Parathyroid adenoma (tissue), 2 donors: ENCODE measurements around the gene C19orf44.
"Not testable (repeated sequence)": the region's sequence is repeated elsewhere in the genome, so short reads cannot be mapped to it uniquely, and the experiment has no call there.

Experiments used
- H2AFZ ChIP-seq: fragments of 300-600 bp; sonication (generic); one replicate; pipeline ENCODE4 v1.7.0; 2017; ENCODE audit warnings: antibody characterized with exemption, mild to moderate bottlenecking
- H3K27ac ChIP-seq: fragments of 300-600 bp; sonication (generic); one replicate; pipeline ENCODE4 v1.7.0; 2017
- H3K27me3 ChIP-seq: fragments of 300-600 bp; sonication (generic); one replicate; pipeline ENCODE4 v1.7.0; 2017; ENCODE audit warnings: low read length; ENCODE audit not compliant: control insufficient read depth, insufficient read depth
- H3K36me3 ChIP-seq: fragments of 300-600 bp; sonication (generic); one replicate; pipeline ENCODE4 v1.7.0; 2017; ENCODE audit warnings: low read length; ENCODE audit not compliant: control insufficient read depth, insufficient read depth
- H3K4me1 ChIP-seq: fragments of 300-600 bp; sonication (generic); one replicate; pipeline ENCODE4 v1.7.0; 2017; ENCODE audit warnings: control low read depth
- H3K4me2 ChIP-seq: fragments of 300-600 bp; sonication (generic); one replicate; pipeline ENCODE4 v1.7.0; 2017; ENCODE audit warnings: low read length
- H3K4me3 ChIP-seq: fragments of 300-600 bp; sonication (generic); one replicate; pipeline ENCODE4 v1.7.0; 2017; ENCODE audit warnings: low read depth, low read length
- H3K79me2 ChIP-seq: fragments of 300-600 bp; sonication (generic); one replicate; pipeline ENCODE4 v1.7.0; 2017; ENCODE audit warnings: control low read depth
- H3K9ac ChIP-seq: fragments of 300-600 bp; sonication (generic); one replicate; pipeline ENCODE4 v1.7.0; 2017; ENCODE audit warnings: mild to moderate bottlenecking
- H3K9me3 ChIP-seq: fragments of 300-600 bp; sonication (generic); one replicate; pipeline ENCODE4 v1.7.0; 2017; ENCODE audit warnings: low read length; ENCODE audit not compliant: control insufficient read depth
- TF ChIP-seq, protein P1 (sequence below): fragments of 300-600 bp; sonication (generic); IDR thresholded peaks from one replicate; pipeline ENCODE4 v1.7.0; 2017; ENCODE audit warnings: antibody characterized with exemption, mild to moderate bottlenecking
- donor health status: primary hyperparathyroidism.

C19orf44 gene

DNA sequence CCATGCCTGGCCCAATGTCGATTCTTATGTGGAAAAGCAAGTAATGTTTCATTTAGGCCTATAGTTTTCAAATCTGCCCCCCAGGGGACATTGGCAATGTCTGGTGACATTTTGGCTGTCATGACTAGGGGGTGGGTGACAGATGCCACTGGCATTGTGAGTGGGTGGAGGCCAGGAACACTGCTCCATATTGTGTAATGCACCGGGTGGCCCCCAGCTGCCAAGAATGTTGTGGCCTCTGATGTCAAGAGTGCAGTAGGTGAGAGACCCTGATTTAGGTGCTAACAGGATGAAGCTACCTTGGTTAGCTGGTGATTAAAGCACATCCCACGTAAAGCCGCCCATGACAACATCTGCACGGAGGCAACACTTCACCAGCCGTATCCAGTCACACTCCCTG is 10.8 kb downstream of the C19orf44 start:
- Histone ChIP-seq H3K27ac (no peak overlapping the region), H3K4me3 (no peak overlapping the region), H3K79me2 (peaks cover 13% of the 10 kb centered on the region), H2AFZ (no peak overlapping the region), H3K9me3 (no peaks in the 10 kb centered on the region), H3K9ac (no peak overlapping the region), H3K27me3 (no peaks in the 10 kb centered on the region), H3K4me2 (no peak overlapping the region), H3K36me3 (no peaks in the 10 kb centered on the region), H3K4me1 (no peaks in the 10 kb centered on the region)
- TF ChIP-seq, protein P1, sequence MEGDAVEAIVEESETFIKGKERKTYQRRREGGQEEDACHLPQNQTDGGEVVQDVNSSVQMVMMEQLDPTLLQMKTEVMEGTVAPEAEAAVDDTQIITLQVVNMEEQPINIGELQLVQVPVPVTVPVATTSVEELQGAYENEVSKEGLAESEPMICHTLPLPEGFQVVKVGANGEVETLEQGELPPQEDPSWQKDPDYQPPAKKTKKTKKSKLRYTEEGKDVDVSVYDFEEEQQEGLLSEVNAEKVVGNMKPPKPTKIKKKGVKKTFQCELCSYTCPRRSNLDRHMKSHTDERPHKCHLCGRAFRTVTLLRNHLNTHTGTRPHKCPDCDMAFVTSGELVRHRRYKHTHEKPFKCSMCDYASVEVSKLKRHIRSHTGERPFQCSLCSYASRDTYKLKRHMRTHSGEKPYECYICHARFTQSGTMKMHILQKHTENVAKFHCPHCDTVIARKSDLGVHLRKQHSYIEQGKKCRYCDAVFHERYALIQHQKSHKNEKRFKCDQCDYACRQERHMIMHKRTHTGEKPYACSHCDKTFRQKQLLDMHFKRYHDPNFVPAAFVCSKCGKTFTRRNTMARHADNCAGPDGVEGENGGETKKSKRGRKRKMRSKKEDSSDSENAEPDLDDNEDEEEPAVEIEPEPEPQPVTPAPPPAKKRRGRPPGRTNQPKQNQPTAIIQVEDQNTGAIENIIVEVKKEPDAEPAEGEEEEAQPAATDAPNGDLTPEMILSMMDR: no peak

DNA sequence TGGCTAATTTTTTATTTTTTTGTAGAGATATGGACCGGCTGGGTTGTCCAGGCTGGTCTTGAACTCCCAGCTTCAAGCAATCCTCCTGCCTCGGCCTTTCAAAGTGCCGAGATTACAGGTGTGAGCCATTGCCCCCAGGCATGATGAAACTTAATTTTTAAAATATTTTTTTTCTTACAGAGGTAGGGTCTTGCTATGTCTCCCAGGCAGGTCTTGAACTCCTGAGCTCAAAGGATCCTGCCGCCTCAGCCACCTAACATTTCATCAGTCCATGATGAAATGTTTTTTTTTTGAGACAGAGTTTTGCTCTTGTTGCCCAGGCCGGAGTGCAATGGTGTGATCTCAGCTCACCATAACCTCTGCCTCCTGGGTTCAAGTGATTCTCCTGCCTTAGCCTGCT is 12.4 kb downstream of the C19orf44 start:
- Histone ChIP-seq H3K36me3 (no peaks in the 10 kb centered on the region), H3K27ac (no peak overlapping the region), H3K9ac (no peak overlapping the region), H3K4me1 (no peaks in the 10 kb centered on the region), H3K9me3 (no peaks in the 10 kb centered on the region), H2AFZ (no peak overlapping the region), H3K79me2 (peaks cover 10% of the 10 kb centered on the region), H3K4me3 (no peak overlapping the region), H3K27me3 (no peaks in the 10 kb centered on the region), H3K4me2 (no peak overlapping the region)
- TF ChIP-seq, protein P1: no peak

DNA sequence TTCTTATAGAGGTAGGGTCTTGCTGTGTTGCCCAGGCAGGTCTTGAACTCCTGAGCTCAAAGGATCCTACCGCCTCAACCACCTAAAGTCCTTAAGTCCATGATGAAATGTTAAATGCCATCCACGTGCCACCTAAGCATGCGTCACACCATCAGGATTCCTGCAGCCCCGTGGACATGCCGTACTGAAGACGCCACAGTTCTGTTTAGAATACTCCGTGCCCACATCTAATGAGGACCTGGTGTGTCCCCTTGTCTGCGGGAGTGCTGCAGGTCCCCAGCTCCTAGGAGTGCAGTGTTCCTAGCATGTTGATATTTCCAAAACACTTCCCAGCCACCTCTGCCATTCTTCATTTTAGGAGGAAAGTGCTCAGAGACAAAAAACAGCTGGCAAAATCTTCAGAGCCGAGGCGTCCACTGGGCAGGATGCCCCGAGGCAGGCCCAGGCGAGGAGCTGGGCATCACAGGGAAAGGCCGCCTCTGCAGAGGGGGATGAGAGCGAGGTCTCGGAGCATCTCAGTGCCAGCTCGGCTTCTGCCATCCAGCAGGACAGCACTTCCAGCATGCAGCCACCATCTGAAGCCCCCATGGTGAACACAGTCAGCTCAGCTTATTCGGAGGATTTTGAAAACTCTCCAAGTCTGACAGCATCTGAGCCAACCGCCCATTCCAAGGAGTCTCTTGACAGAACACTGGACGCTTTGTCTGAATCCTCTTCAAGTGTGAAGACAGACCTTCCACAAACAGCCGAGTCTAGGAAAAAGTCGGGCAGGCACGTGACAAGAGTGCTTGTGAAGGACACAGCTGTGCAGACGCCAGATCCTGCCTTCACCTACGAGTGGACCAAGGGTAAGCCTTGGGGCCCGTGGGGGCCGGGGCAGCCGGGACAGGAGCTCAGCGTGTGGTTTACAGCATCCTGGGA is 13.2 kb downstream of the C19orf44 start:
- no peaks in the 10 kb centered on the region for H3K4me1 ChIP-seq
- H3K4me3 ChIP-seq: no peak overlapping the region
- H3K27ac ChIP-seq: no peak overlapping the region
- H3K79me2 ChIP-seq: peaks cover 8% of the 10 kb centered on the region
- TF ChIP-seq, protein P1: no peak
- H3K27me3 ChIP-seq: no peaks in the 10 kb centered on the region
- no peak overlapping the region for H3K9ac ChIP-seq
- no peak overlapping the region for H2AFZ ChIP-seq
- no peaks in the 10 kb centered on the region for H3K9me3 ChIP-seq
- H3K4me2 ChIP-seq: no peak overlapping the region
- no peaks in the 10 kb centered on the region for H3K36me3 ChIP-seq

DNA sequence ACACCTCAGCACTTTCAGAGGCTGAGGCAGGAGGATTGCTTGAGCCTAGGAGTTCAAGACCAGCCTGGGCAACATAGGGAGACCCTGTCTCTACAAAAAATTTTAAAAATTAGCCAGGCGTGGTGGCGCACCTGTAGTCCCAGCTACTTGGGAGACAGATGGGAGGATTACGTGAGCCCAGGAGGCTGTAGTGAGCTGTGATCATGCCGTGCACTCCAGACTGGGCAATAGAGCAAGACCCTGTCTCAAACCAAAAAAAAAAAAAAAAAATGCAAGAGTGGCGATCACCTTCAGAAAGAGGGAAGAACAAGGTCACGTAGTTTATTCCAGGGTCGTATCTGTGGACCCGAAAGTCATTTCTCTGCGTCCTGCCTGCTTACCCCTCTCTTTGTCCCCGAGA is 16.4 kb downstream of the C19orf44 start:
- H2AFZ ChIP-seq, H3K4me1 ChIP-seq, H3K79me2 ChIP-seq, H3K4me3 ChIP-seq, H3K4me2 ChIP-seq, H3K27me3 ChIP-seq, H3K36me3 ChIP-seq, H3K27ac ChIP-seq, H3K9me3 ChIP-seq, H3K9ac ChIP-seq: not testable (repeated sequence)

DNA sequence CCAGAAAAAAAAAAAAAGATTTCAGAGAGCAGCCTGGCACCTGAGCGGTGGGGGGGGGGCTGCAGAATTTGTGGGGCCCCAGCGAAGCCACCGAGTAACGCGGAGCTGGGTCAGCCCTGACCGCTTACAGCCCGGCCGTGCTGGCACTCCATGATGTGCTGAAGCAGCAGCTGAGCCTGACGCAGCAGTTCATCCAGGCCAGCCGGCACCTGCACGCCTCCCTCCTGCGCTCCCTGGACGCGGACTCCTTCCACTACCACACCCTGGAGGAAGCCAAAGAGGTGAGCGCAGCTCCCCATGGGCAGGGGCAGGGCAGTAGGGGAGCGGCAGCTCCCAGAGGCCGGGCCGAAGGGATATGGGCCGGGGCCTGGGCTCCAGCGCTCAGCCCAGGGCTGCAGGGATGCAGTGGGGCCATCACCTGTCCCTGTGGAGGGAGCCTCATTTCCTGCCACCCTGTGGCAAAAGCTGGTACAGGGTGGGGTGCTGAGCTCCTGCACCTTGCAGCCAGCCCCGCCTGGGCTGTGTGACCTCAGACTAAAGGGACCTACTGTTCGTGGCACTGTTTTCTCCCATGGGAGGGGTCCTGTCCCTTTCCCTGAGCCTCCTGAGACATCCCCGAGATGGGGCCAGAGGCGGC is 18.3 kb downstream of the C19orf44 start:
- H3K79me2 ChIP-seq: peaks cover 6% of the 10 kb centered on the region
- no peak overlapping the region for H3K4me2 ChIP-seq
- H3K27ac ChIP-seq: no peak overlapping the region
- no peak overlapping the region for H2AFZ ChIP-seq
- H3K36me3 ChIP-seq: no peaks in the 10 kb centered on the region
- no peaks in the 10 kb centered on the region for H3K9me3 ChIP-seq
- no peaks in the 10 kb centered on the region for H3K4me1 ChIP-seq
- H3K9ac ChIP-seq: no peak overlapping the region
- no peaks in the 10 kb centered on the region for H3K27me3 ChIP-seq
- TF ChIP-seq, protein P1: no peak
- H3K4me3 ChIP-seq: no peak overlapping the region
